OCI-M2 (cell line): ENCODE measurements around the gene PPP2R2D.

Experiments
- DNase-seq: peaks from one replicate; lab custom pipeline; 2025; ENCODE audit not compliant: unreplicated experiment; lab: John Stamatoyannopoulos, UW

The PPP2R2D gene

DNA sequence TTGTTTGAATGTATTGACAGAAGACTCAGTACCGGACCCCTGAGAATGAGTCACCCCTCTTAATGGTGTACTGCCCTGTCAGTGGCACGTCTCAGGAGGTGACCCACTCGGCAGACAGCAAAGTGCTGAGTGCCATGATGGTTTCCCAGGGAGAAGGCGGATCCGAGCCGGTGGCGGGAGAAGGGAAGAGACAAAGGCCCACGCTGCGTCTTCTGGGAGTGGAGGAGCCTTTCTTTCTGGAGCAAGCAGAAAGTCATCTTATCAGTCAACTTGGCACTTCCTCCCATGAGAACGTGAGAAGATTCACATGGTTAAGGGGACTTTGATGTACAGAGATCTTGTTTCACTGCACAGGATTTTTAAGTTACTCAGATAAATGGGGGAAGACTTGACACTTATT is 14.6 kb upstream of the PPP2R2D start:
- no peak for DNase-seq

DNA sequence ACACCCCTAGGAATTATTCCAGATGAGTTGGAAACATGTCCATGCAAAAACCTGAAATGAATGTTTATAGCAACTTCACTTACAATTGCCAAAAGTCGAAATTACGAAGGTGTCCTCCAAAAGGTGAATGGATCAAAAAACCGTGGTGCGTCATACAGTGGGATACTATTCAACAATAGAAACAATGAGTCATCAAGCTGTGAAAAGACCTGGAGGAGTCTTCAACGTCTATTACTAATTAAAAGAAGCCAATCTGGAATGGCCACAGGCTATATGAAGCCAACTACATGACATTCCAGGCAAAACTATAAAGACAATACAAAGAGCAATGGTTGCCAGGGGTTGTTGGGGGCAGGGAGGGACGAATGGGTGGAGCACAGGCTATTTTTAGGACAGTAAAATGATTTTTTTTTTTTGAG is 12.6 kb upstream of the PPP2R2D start:
- DNase-seq = no peak

DNA sequence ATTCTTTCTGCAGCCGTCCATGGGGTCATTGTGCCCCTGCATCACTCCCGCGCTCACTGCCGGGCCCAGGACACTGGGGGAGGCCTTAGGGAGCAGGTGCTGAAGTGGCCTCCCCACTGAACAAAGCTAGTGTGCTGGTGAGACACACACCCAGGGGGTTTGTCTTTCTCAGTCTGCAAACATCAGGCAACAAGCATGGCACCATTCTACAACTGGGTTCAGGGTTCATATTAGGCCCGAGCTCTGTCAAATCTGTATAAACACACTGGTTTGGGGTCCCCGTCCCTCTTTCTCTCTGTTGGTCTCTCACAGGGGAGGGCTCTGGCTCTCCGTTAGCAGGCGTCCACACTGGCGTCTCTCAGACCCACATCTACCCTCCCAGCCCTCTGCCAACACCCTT is 11.1 kb upstream of the PPP2R2D start:
- DNase-seq = no peak

DNA sequence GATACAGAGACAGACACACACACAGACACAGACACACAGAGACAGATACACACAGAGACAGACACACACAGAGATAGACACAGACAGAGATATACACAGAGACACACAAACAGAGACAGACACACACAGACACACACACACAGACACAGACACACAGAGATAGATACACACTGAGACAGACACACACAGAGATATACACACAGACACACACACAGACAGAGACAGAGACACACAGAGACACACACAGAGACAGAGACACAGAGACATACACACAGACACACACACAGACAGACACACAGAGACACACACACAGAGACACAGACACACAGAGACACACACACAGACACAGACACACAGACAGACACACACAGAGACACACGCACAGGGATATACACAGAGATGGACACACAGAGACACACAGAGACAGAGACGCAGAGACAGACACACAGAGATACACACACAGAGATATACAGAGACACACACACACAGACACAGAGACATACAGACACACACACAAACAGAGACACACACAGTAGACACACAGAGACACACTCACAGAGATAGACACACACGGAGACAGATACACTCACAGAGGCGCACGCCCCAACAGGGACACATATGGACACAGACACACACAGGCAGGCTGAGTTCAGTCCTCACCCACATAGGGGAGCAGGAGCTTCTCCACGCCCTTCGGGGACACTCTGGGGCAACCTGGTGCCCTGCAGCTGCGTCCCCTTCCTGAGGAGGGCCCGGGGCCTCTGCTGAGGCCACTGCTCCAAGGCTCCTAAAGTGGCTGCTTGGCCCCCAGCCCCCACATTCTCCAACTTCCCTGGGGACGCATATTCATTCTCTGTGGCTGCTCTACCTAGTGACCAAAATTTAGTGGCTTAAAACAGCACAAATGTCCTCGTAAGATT is 10.3 kb upstream of the PPP2R2D start:
- DNase-seq = no peak

DNA sequence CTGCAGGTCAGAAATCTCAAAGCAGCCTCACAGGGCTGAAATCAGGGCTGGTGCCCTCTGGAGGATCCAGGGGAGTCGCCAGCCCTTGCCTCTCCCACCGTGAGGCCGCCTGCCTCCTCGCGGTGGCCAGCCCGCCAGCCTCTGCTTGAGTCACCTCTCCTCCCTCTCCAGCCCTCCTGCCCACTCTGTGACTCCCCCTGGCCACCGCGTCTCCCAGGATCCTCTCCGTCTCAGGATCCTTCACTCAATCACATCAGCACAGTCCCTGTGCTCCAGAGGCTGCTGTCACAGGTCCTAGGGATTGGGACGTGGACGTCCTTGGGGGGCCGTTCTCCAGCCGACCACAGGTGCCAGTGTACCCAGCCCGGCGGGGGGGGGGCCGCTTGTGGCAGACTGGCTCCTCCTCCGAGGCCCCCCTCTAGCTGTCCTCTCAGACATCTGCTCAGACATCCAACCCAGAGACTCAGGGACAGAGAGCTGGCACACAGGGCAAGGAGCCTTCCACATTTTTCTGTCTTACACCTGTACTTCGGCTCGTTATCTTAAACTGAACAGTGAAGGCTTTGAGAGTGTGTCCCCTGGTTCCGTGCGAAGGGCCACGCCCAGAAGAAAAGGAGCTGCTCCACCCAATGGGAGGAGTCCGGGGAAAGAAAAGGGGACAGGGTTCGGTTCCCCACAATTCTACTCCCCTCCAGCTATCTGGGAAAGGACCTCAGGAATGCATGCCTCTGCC is 9.4 kb upstream of the PPP2R2D start:
- DNase-seq = no peak

DNA sequence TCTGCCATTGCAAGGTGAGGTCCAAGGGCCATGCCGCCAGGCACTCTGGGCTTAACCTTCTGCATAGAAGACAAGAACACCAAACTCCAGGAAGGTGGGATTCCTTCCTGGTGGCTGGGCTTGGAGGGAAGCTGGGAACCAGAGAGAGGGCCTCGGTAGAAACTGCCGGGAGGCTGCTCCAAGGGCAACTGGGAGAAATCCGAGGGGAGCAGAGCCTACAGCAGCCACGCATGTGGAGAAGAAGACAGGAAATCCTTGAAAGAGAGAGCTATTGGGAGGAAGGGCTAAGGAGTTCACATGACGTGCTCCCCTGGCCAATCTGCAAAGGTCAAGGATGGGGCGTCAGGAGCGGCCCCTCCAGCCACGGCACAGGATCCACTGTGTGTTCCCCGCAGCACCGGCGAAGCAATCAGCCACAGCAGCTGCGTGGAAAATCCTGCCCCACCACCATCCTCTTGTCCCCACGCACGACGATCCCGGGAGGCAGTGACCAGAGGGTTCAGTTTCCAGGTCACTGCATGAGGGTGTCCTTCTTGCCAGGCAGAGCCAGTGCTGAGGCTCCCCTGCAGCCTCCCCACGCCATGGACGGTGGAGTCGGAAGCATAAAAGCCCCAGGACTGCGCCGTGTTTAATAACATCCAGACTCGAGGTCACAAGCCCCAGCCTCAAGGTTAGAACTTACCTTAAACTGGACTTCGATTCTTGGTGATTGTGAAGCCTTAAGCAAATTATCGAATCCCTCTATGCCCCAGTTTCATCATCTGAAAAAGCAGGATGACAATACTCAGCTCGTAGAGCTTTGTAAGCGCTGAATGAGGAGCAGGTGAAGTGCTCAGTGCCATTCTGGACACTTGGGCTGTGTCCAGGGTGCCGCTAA is 8.6 kb upstream of the PPP2R2D start:
- DNase-seq = no peak

DNA sequence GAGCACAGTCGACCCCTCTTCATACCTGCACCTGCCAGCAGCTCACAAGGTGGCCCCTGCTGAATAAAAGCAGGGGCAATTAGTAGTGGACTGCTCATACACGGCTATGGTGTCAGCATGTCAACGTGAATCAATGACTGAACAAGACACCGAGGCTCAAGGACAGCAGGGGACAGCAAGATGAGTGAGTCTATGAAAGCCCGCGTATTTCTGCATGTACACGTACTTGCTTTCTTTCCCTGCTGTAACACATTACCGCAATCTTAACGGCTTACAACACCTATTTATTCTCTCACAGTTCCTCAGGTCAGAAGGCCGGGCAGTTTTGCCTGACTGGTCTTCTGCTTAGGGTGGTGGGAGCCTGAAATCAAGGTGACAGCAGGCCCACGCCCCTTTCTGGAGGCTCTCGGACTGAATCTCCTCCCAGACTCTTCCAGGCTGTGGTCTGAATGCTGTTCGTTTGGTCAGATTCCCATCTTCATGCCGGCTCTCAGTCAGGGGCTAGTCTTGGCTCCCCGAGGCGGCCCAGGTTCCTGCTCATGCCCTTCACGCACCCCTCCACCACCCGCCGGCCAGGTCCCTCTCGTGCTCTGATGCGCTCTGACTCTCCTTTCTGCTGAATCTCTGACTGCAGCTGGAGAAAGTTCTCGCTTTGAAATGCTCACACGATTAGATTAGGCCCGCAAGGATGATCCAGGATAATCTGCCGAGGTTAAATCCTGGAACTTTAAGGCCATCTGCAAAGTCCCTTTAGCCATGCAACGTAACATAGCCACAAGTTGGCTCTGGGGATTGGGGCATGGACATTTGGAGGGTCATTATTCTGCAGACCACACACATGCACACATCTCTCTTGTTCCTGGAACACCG is 7.8 kb upstream of the PPP2R2D start:
- no peak for DNase-seq

DNA sequence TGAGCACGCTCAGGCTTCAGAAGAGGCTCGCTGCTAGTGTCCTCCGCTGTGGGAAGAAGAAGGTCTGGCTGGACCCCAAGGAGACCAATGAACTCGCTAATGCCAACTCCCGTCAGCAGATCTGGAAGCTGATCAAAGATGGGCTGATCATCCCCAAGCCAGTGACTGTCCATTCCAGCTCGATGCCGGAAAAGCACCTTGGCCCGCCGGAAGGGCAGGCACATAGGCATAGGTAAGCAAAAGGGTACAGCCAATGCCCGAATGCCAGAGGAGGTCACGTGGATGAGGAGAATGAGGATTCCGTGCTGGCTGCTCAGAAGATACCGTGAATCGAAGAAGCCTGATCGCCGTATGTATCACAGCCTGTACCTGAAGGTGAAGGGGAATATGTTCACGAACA is 5.7 kb upstream of the PPP2R2D start:
- DNase-seq = no peak

DNA sequence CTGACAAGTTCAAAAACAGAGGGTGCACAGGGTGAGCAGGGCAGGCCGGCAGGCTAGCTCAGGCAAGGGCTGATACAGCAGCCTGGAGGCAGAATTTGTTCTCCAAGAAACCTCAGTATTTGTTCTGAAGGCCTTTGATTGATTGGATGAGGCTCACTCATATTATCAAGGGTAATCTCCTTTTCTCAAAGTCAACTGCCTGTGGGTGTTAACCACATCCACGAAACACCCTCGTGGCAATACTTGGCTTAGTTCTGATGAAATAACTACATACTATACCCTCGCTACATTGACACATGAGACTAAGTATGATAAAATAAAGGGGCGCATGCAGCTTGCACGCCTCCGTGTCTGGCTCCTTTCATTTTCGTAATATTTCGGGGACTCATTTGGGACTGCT is 4.4 kb upstream of the PPP2R2D start:
- no peak for DNase-seq

DNA sequence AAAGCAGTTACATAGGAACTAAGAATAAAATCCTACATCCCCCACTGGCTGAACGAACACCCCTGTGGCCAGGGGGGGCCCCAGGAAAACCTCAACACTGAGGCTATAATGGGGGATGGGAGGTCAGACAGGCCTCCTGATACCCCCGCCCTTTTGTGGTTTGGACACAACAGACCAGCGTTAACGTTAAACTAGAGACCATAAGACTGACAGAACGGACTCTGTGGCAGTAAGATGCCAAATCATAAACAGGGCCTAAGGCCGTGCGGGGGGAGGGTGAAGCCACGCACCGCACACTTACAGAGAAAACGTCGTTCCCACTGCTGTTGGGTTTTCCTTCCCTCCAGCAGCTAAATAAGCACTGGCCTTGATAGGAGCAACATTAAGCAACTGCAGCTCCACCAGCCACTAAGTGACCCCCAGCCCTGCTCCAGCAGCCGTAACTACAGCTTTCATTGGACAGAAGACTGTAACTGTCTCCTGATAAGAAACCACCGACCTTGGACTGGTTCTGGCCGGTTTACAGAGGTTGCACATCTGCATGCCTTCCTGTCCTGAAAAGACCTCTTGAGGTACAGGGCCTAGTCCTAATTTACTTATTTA is 3.4 kb upstream of the PPP2R2D start:
- no peak for DNase-seq

DNA sequence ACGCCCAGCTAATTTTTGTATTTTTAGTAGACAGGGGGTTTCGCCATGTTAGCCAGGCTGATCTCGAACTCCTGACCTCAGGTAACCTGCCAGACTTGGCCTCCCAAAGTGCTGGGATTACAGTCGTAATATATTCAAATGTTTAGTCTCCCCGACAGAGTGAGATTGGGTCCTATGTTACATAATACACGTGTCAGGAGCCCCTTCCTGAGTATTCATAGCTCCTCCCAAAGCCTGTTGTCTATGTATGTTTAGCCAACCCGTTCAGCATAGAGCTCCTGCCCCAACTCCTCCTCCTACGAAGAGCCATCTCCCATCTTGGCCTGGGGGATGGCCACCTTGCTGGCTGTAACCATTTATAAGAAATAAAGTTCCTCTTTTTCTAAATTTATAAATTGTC is 2.7 kb upstream of the PPP2R2D start:
- DNase-seq = no peak

DNA sequence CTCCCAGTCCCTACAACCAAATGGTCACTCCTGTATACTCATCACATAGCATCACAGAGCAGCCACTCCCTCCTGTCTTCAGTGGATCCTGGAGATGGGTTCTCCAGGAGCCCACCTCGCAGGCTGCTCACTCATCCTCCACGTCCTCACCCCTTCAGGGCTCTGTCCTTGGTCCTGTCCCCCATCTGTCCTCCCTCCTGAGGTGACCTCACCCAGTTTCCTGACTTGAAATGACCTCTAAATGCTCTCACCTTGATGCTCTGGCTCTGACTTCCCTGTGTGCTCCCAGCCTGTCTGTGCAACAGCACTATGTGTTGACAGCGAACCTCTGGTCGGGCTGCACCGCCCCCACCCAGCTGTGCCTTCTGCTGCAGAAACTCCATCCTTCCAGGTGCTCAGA is 2.1 kb upstream of the PPP2R2D start:
- no peak for DNase-seq

DNA sequence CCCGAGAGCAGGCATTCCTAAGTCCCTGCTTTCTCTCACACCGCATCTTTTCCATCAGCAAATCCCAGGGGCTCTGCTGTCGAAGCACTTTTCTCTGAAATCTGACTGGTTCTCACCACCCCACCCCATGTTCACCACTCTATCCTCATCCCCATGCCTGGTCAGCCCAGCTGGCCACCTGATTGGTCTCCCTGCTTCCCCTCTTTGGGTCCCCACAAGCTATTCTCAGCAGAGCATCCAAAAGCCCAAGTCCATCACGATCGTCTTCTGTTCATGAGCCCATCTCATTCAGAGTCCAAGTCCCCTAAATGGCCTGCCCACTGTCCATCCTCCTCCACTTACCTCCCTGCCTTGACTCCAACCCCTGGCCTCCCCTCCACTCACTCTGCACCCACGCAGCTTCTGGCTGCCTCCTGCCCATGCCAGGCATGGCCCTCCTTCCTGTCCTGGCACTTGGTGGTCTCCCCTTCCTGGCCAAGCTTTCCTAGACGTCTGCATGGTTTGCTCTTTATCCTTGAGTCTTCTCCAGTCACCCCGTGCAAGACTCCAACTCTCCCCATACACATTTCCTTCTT is 1.6 kb upstream of the PPP2R2D start:
- no peak for DNase-seq

DNA sequence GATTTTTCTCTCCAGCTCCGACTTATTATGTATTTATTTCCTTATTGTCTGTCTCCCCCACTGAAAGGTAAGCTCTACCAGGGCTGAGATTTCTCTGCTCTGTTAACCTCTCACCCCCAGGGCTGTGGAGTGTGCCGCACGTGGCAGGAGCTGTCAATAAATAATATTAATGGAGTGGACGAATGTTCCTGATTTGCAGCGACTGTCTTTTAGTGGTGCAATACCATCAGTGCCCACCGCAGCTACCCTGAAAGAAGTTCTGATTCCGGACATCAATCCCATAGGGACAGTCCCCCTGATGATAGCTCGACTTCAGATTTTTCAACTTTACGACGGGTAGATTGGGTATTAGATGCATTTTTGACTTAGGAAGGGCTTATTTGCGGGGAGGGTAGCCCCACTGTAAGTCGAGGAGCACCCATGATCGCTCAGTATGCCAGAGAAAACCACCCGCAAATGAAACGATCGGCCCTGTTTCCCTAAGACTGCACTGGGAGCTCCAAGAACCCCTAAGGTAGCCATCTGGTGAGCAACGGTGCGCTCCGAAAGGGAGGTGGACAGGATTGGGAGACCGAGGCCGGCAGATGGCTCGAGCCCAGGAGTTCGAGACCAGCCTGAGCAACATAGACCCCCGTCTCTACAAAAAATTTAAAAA is 986 bp upstream of the PPP2R2D start:
- no peak for DNase-seq

DNA sequence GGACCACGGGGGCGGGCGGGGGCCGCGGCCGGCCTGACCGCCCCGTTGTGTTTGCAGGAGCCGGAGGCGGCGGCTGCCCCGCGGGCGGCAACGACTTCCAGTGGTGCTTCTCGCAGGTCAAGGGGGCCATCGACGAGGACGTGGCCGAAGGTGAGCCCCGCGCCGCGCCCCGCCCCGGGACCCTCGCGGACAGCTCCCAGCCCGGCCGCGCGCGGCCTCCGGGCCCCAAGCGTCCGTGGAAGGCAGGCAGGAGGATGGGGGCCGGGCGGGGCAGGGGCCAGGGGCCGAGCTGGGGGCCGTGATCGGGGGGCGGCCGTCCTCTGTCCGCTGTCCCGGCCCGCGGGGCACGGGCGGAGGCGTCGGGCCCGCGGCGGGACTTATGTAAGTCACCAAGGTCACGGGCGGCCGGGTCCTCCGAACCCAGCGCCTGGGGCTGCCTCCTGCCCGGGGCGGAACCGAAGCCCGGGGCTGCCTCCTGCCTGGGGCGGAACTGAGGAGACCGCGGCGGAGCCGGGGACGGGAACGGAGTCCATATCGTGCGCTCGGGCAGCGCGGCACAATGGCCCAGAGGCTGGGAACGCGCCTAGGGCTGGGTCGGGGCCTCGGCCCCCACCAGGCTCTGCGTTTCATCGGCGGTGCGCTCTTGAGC is 497 bp downstream of the PPP2R2D start:
- DNase-seq = no peak

DNA sequence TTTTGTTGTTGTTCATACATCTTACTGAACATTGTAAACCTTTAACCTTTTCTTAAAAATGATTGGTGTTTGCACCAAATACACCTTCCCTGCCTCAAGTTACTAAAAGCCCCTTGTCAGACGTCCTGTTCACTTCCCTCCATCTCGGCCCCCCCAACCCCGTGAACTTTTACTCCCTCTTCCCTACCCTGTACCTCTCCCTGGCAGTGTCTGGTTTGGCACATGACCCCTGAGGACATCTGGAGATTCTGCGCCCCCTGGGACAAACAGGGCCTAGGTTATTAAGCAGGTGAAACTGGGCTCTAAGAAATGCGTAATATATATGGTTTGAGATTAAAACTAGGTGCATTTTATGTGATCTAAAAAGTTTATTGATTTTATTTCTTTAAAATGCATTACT is 1.4 kb downstream of the PPP2R2D start:
- no peak for DNase-seq

DNA sequence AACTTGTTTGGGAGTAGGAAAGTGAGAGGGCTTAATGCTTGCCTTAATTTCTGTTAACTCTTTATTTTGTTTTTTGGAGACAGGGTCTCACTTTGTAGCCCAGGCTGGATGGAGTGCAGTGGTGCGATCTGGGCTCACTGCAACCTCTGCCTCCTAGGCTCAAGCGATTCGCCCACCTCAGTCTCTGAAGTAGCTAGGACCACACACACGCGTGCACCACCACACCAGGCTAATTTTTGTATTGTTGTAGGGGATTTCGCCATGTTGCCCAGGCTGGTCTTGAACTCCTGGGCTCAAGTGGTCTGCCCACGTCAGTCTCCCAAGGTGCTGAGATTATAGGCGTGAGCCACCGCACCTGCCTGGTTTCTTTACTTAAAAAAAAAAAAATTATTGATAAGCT is 1.9 kb downstream of the PPP2R2D start:
- no peak for DNase-seq

DNA sequence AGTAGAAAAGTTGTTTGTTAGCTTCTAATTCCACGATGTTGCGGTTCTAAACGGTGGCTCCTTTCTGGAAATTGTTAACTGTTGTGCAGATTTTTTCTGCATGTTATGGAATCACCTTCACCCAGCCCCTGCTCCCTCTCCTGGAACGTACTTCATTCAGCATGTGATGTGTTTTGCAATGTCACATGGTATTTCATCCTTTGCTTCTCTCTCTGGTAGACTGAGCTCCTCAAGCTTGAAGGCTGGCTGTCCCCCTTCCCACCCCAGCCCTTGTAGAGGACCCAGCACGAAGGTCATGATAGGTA is 4.4 kb downstream of the PPP2R2D start:
- DNase-seq = no peak
